T-cell (primary cell): ENCODE data around the gene FAM200A. TPM values are rescaled to one million over a fixed set of nuclear protein-coding genes. Genes with fewer than 3 reads are reported as not detected.
A peak's percentile ranks its signal among the peaks of the same experiment; 100 is the strongest.

Source experiments
- ATAC-seq, 4 experiments: fragments of 200-7000 bp in 3 of 4; fragments of 150-1000 bp in 1 of 4; cut with Tn5 transposase; replicated peaks in 1 of 4; 1 replicate in 3 of 4; 2 replicates in 1 of 4; pipeline ENCODE4 v1.10.0; 2021; ENCODE audit warnings: moderate library complexity in 3 of 4, mild to moderate bottlenecking in 2 of 4, moderate number of reproducible peaks in 1 of 4
- CTCF ChIA-PET, 2 donors: fragments of 300-600 bp; sonication (Branson Sonifier 250); formaldehyde crosslinking; loops; one replicate each; lab custom pipeline; 2022; ENCODE audit warnings: antibody characterized with exemption in 2 of 2; lab: Charles Lee
- POLR2A ChIA-PET, 2 donors: fragments of 300-600 bp; sonication (Branson Sonifier 250); formaldehyde crosslinking; loops; one replicate each; lab custom pipeline; 2022; ENCODE audit warnings: antibody characterized with exemption in 2 of 2; lab: Charles Lee
- DNase-seq, 35 experiments: peaks; one replicate each; pipeline versions ENCODE4 v3.0.0 to v3.0.0-alpha.2; 2013 to 2023
- H3K27ac ChIP-seq: one replicate; pipeline ENCODE4 v1.5.1; 2013; ENCODE audit warnings: low read length
- H3K27me3 ChIP-seq, 2 experiments: replicated peaks in 1 of 2; 1 replicate in 1 of 2; 2 replicates in 1 of 2; pipeline versions ENCODE4 v1.6.1 to v1.7.0; 2013; ENCODE audit warnings: low read length in 1 of 2, mixed read lengths in 1 of 2; ENCODE audit not compliant: control insufficient read depth in 2 of 2, insufficient read depth in 2 of 2; ENCODE audit errors: extremely low read depth in 1 of 2
- H3K36me3 ChIP-seq, 2 donors: 1 replicate in 1 of 2; 2 replicates in 1 of 2; pipeline versions ENCODE4 v1.6.1 to v1.7.0; 2013; ENCODE audit warnings: low read length in 1 of 2; ENCODE audit not compliant: control insufficient read depth in 2 of 2, insufficient read depth in 1 of 2; ENCODE audit errors: extremely low read depth in 1 of 2
- H3K4me1 ChIP-seq, 2 experiments: 1 replicate in 1 of 2; 2 replicates in 1 of 2; pipeline versions ENCODE4 v1.6.1 to v1.7.0; 2013; ENCODE audit warnings: low read length in 2 of 2, mixed read lengths in 1 of 2; ENCODE audit not compliant: insufficient read depth in 2 of 2, control insufficient read depth in 1 of 2; ENCODE audit errors: extremely low read depth in 1 of 2
- H3K4me3 ChIP-seq, 2 donors: 1 replicate in 1 of 2; 2 replicates in 1 of 2; pipeline versions ENCODE4 v1.5.1 to v1.7.0; 2013; ENCODE audit warnings: mild to moderate bottlenecking in 2 of 2, low read length in 1 of 2, moderate library complexity in 1 of 2; ENCODE audit not compliant: control insufficient read depth in 1 of 2; ENCODE audit errors: extremely low read depth in 1 of 2
- H3K9me3 ChIP-seq: 2 replicates; pipeline ENCODE4 v1.7.0; 2013
- H3K27ac Mint-ChIP-seq, 2 donors: one replicate each; pipeline ENCODE4 v1.8.0; 2020 to 2021; ENCODE audit warnings: mild to moderate bottlenecking in 2 of 2, mixed read lengths in 2 of 2
- H3K27me3 Mint-ChIP-seq, 2 donors: one replicate each; pipeline ENCODE4 v1.8.0; 2021 to 2022; ENCODE audit warnings: mixed read lengths in 2 of 2
- H3K36me3 Mint-ChIP-seq: one replicate; pipeline ENCODE4 v1.8.0; 2021; ENCODE audit warnings: mixed read lengths
- H3K4me1 Mint-ChIP-seq, 3 donors: one replicate each; pipeline ENCODE4 v1.8.0; 2020 to 2022; ENCODE audit warnings: mixed read lengths in 3 of 3, mild to moderate bottlenecking in 1 of 3
- H3K4me3 Mint-ChIP-seq, 3 donors: one replicate each; pipeline ENCODE4 v1.8.0; 2020 to 2022; ENCODE audit warnings: mild to moderate bottlenecking in 3 of 3, mixed read lengths in 3 of 3, moderate library complexity in 3 of 3
- H3K9me3 Mint-ChIP-seq, 3 donors: one replicate each; pipeline ENCODE4 v1.8.0; 2020 to 2022; ENCODE audit warnings: mixed read lengths in 3 of 3
- WGBS: methylation state at CpG from one replicate; pipeline ENCODE4 v1.1.5; 2013; ENCODE audit warnings: missing lambda C conversion rate; ENCODE audit not compliant: insufficient coverage; 5-methylcytosine and 5-hydroxymethylcytosine counted together
- total RNA-seq, 35 experiments: library from RNA in 6 of 35; stranded (reverse) in 6 of 35; fragments of 120-200 nt in 1 of 35; gene quantifications; one replicate each; pipeline versions ENCODE4 v1.2.1 to v1.2.4 and lab custom pipeline; 2013 to 2026

The FAM200A gene
- total RNA-seq, 5 donors from 2014 or later (not counting 1 experiment from before 2014, with no cell fraction given), result 2.8 to 8.9 (median 8.5) TPM

- H3K27me3 Mint-ChIP-seq, result no peaks in the 10 kb centered on the region
- ATAC-seq (no peak), DNase-seq (no peak)
- Histone ChIP-seq H3K9me3 (no peaks in the 10 kb centered on the region), H3K4me3 (no peak overlapping the region), H3K27ac (no peak overlapping the region), H3K4me1 (no peaks in the 10 kb centered on the region), H3K36me3 (peaks cover 2 to 8% of the 10 kb centered on the region in 2 donors), H3K27me3 (no peaks in the 10 kb centered on the region)
- H3K9me3 Mint-ChIP-seq, result peaks cover 7 to 18% (median 15%) of the 10 kb centered on the region in 3 donors
- 88% methylated on average over 4 of the region's 6 CpGs for WGBS
- peaks cover 12% of the 10 kb centered on the region for H3K36me3 Mint-ChIP-seq
- no peaks in the 10 kb centered on the region for H3K4me1 Mint-ChIP-seq
- CTCF ChIA-PET, result no interaction called here
- H3K27ac Mint-ChIP-seq, result no peak overlapping the region
- no peak overlapping the region for H3K4me3 Mint-ChIP-seq
- POLR2A ChIA-PET, result interaction anchor here in 1 of 2 donors (0.7 kb wide), 1 partner anchor 1569 kb away, joined by 3 read pairs; no protein-coding TSS in a partner anchor
Measured at GRCh38 chr7:99543916-99544315, 8.0 kb downstream of the FAM200A start.

GRCh38 chr7:99543081-99543671 lies 8.7 kb downstream of the FAM200A start:
- Histone ChIP-seq H3K27ac (no peak overlapping the region), H3K4me1 (no peaks in the 10 kb centered on the region), H3K9me3 (no peaks in the 10 kb centered on the region), H3K4me3 (no peak overlapping the region), H3K36me3 (peaks cover 2 to 6% of the 10 kb centered on the region in 2 donors), H3K27me3 (no peaks in the 10 kb centered on the region)
- H3K36me3 Mint-ChIP-seq, result peaks cover 8% of the 10 kb centered on the region
- no peaks in the 10 kb centered on the region for H3K27me3 Mint-ChIP-seq
- ATAC-seq (no peak), DNase-seq (no peak)
- POLR2A ChIA-PET, result no interaction called here
- H3K27ac Mint-ChIP-seq, result no peak overlapping the region
- 96% methylated on average over 34 of the region's 34 CpGs for WGBS
- H3K9me3 Mint-ChIP-seq, result peaks cover 10 to 18% (median 18%) of the 10 kb centered on the region in 3 donors
- no peaks in the 10 kb centered on the region for H3K4me1 Mint-ChIP-seq
- no peak overlapping the region for H3K4me3 Mint-ChIP-seq
- CTCF ChIA-PET, result no interaction called here

GRCh38 chr7:99541212-99541611 lies 10.7 kb downstream of the FAM200A start:
- H3K27me3 Mint-ChIP-seq, result no peaks in the 10 kb centered on the region
- no peaks in the 10 kb centered on the region for H3K36me3 Mint-ChIP-seq
- no peak overlapping the region for H3K27ac ChIP-seq
- no peaks in the 10 kb centered on the region for H3K4me1 ChIP-seq
- no peak overlapping the region for H3K27ac Mint-ChIP-seq
- 100% methylated on average over 4 of the region's 9 CpGs for WGBS
- H3K9me3 Mint-ChIP-seq, result peaks cover 10 to 22% (median 18%) of the 10 kb centered on the region in 3 donors
- H3K4me1 Mint-ChIP-seq, result no peaks in the 10 kb centered on the region
- H3K4me3 Mint-ChIP-seq, result no peak overlapping the region
- peaks cover 0 to 2% of the 10 kb centered on the region in 2 donors for H3K36me3 ChIP-seq
- ChIA-PET POLR2A (no interaction called here), CTCF (interaction anchor here in 1 of 2 donors (0.7 kb wide), 1 partner anchor 73 kb away, joined by 3 read pairs; no protein-coding TSS in a partner anchor)
- H3K4me3 ChIP-seq, result no peak overlapping the region
- ATAC-seq, result no peak
- H3K27me3 ChIP-seq, result no peaks in the 10 kb centered on the region
- H3K9me3 ChIP-seq, result no peaks in the 10 kb centered on the region
- DNase-seq, result no peak

- Mint-ChIP-seq H3K4me3 (no peak overlapping the region), H3K36me3 (no peaks in the 10 kb centered on the region), H3K27ac (no peak overlapping the region), H3K27me3 (no peaks in the 10 kb centered on the region), H3K9me3 (peaks cover 10 to 22% (median 18%) of the 10 kb centered on the region in 3 donors), H3K4me1 (no peaks in the 10 kb centered on the region)
- ChIA-PET CTCF (interaction anchor here in 1 of 2 donors (1.2 kb wide), 1 partner anchor 15 kb away, joined by 3 read pairs; no protein-coding TSS in a partner anchor), POLR2A (interaction anchor here in 1 of 2 donors (0.6 kb wide), 1 partner anchor 367 kb away, joined by 3 read pairs; no protein-coding TSS in a partner anchor)
- no peak for ATAC-seq
- H3K27me3 ChIP-seq, result no peaks in the 10 kb centered on the region
- 100% methylated on average over 3 of the region's 5 CpGs for WGBS
- peak overlapping the region in 1 of 2 donors; percentile 1 for H3K4me3 ChIP-seq
- H3K4me1 ChIP-seq, result no peaks in the 10 kb centered on the region
- DNase-seq, result no peak
- H3K36me3 ChIP-seq, result peaks cover 0 to 2% of the 10 kb centered on the region in 2 donors
- no peaks in the 10 kb centered on the region for H3K9me3 ChIP-seq
- no peak overlapping the region for H3K27ac ChIP-seq
Measured at GRCh38 chr7:99540542-99540941, 11.4 kb downstream of the FAM200A start.

- Histone ChIP-seq H3K4me3 (no peak overlapping the region), H3K36me3 (peaks cover 0 to 2% of the 10 kb centered on the region in 2 donors), H3K4me1 (no peaks in the 10 kb centered on the region), H3K27ac (no peak overlapping the region), H3K9me3 (no peaks in the 10 kb centered on the region), H3K27me3 (no peaks in the 10 kb centered on the region)
- Mint-ChIP-seq H3K27ac (no peak overlapping the region), H3K4me1 (no peaks in the 10 kb centered on the region), H3K36me3 (no peaks in the 10 kb centered on the region), H3K27me3 (no peaks in the 10 kb centered on the region), H3K9me3 (peaks cover 10 to 25% (median 18%) of the 10 kb centered on the region in 3 donors), H3K4me3 (no peak overlapping the region)
- POLR2A ChIA-PET, result interaction anchor here in 1 of 2 donors (0.7 kb wide), 1 partner anchor 1087 kb away, joined by 5 read pairs; no protein-coding TSS in a partner anchor
- DNase-seq (no peak), ATAC-seq (no peak)
- CTCF ChIA-PET, result interaction anchor here in 1 of 2 donors (0.6 kb wide), 1 partner anchor 438 kb away, joined by 3 read pairs; no protein-coding TSS in a partner anchor
- 90% methylated on average over 2 of the region's 7 CpGs for WGBS
Measured at GRCh38 chr7:99539213-99539811, 12.6 kb downstream of the FAM200A start.

GRCh38 chr7:99535667-99536066 lies 16.2 kb downstream of the FAM200A start:
- H3K4me1 Mint-ChIP-seq, result no peaks in the 10 kb centered on the region
- CTCF ChIA-PET, result no interaction called here
- no peak overlapping the region for H3K27ac Mint-ChIP-seq
- peaks cover 8 to 10% of the 10 kb centered on the region in 2 donors for H3K36me3 ChIP-seq
- POLR2A ChIA-PET, result no interaction called here
- DNase-seq (no peak), ATAC-seq (no peak)
- H3K36me3 Mint-ChIP-seq, result peaks cover 32% of the 10 kb centered on the region
- H3K4me3 ChIP-seq, result no peak overlapping the region
- H3K27me3 Mint-ChIP-seq, result no peaks in the 10 kb centered on the region
- no peak overlapping the region for H3K27ac ChIP-seq
- peaks cover 11% of the 10 kb centered on the region for H3K9me3 ChIP-seq
- H3K27me3 ChIP-seq, result no peaks in the 10 kb centered on the region
- no peak overlapping the region for H3K4me3 Mint-ChIP-seq
- no peaks in the 10 kb centered on the region for H3K4me1 ChIP-seq
- peaks cover 14 to 31% (median 30%) of the 10 kb centered on the region in 3 donors for H3K9me3 Mint-ChIP-seq
- no CpG with 5 or more reads among the region's 2 CpGs for WGBS
